ENCODE results near the gene SYNM. TPM values are rescaled to one million over a fixed set of nuclear protein-coding genes. Genes with fewer than 3 reads are reported as not detected.
A peak's percentile ranks its signal among the peaks of the same experiment; 100 is the strongest.

SYNM gene
- total and polyA plus RNA-seq, 4 donors, result 42.6 to 103 (median 63.8) TPM

GRCh38 chr15:99177679-99178078, 72.8 kb downstream of the SYNM start:
- no peak for ATAC-seq (ENCODE audit: low FRiP score)
- H3K9me3 ChIP-seq (ENCODE audit: control insufficient read depth, low read length), result no peaks in the 10 kb centered on the region
- no peaks in the 10 kb centered on the region for H3K36me3 ChIP-seq (ENCODE audit: control insufficient read depth in 1 of 2, insufficient read depth in 2 of 2, low read length in 1 of 2)
- H3K27me3 ChIP-seq (ENCODE audit: control insufficient read depth in 1 of 2, insufficient read depth in 2 of 2, low read length in 1 of 2), result no peaks in the 10 kb centered on the region
- no peak overlapping the region for H3K27ac ChIP-seq (ENCODE audit: low read depth in 1 of 2, low read length in 2 of 2)
- intact Hi-C loops (cut with DNase I), result loop anchor here in 1 of 2 donors (5.0 kb wide), 1 partner anchor 75 kb away; the partner anchor contains the start of gene LRRC28
- H3K4me1 ChIP-seq (ENCODE audit: control insufficient read depth in 1 of 2, insufficient read depth in 2 of 2, low read length in 2 of 2), result peaks cover 0 to 7% of the 10 kb centered on the region in 2 donors
- H3K4me3 ChIP-seq (ENCODE audit: low read length in 2 of 2), result no peak overlapping the region
- 87 to 93% methylated on average over 2 of the region's 2 CpGs for WGBS, 2 donors
- DNase-seq, result no peak

DNA sequence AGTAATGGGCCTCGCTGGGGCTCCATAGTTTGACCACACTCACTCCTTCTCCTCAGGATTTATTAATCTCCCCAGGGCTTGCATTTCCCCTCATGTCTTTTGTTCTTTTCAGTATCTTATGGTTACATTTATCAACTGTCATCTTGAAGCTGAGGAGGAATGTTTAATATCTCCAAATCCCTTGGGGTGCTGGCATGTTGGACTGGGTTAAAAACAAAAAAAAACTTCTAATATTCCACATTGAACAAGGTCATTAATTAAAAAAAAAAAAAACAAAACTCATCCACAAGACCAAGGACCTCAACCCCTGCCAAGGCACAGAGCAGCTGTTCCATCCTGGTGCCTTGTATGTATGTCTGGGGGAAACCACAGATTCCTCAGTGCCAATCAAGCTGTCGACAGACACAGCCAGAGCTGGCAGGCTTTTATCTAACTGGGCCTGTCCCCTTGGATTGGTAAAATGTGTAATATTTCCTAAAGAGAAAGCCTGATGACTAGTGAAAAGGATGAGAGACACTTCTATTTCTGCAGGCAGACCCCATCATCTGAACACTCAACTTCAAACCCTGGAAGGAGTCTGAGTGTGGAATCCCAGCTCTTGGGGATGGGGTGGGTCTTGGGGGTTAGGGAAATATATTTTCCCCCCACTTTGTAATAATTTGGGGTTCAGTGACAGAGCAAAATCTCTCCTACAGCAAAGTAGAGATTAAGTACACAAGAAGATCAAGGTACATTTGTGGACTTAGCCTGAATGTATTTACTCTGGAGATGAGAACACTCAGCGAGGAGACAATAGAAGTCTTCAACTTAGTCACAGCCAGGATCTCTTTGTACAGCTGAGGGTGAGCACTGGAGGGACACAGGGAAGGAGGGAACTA, 75.4 kb downstream of the SYNM start:
- intact Hi-C loops (cut with DNase I), result loop anchor here in 1 of 2 donors (2.0 kb wide), 1 partner anchor 56 kb away; no protein-coding TSS in a partner anchor
- ATAC-seq (ENCODE audit: low FRiP score), result no peak
- Histone ChIP-seq H3K27me3 (ENCODE audit: control insufficient read depth in 1 of 2, insufficient read depth in 2 of 2, low read length in 1 of 2) (no peaks in the 10 kb centered on the region), H3K36me3 (ENCODE audit: control insufficient read depth in 1 of 2, insufficient read depth in 2 of 2, low read length in 1 of 2) (no peaks in the 10 kb centered on the region), H3K4me3 (ENCODE audit: low read length in 2 of 2) (no peak overlapping the region), H3K27ac (ENCODE audit: low read depth in 1 of 2, low read length in 2 of 2) (peak overlapping the region; percentile 34 to 49), H3K4me1 (ENCODE audit: control insufficient read depth in 1 of 2, insufficient read depth in 2 of 2, low read length in 2 of 2) (no peaks in the 10 kb centered on the region), H3K9me3 (ENCODE audit: control insufficient read depth, low read length) (no peaks in the 10 kb centered on the region)
- no peak for DNase-seq
- WGBS, 2 donors, result 65 to 66% methylated on average over 3 of the region's 3 CpGs

GRCh38 chr15:99180964-99181306, 76.1 kb downstream of the SYNM start:
- H3K27me3 ChIP-seq (ENCODE audit: control insufficient read depth in 1 of 2, insufficient read depth in 2 of 2, low read length in 1 of 2), result no peaks in the 10 kb centered on the region
- H3K27ac ChIP-seq (ENCODE audit: low read depth in 1 of 2, low read length in 2 of 2), result peak overlapping the region; percentile 49 to 91
- 93 to 96% methylated on average over 2 of the region's 2 CpGs for WGBS, 2 donors
- H3K36me3 ChIP-seq (ENCODE audit: control insufficient read depth in 1 of 2, insufficient read depth in 2 of 2, low read length in 1 of 2), result no peaks in the 10 kb centered on the region
- no peak overlapping the region for H3K4me3 ChIP-seq (ENCODE audit: low read length in 2 of 2)
- H3K9me3 ChIP-seq (ENCODE audit: control insufficient read depth, low read length), result no peaks in the 10 kb centered on the region
- intact Hi-C loops (cut with DNase I), result loop anchor here in 1 of 2 donors (2.0 kb wide), 1 partner anchor 56 kb away; no protein-coding TSS in a partner anchor
- ATAC-seq (ENCODE audit: low FRiP score) (no peak), DNase-seq (no peak)
- H3K4me1 ChIP-seq (ENCODE audit: control insufficient read depth in 1 of 2, insufficient read depth in 2 of 2, low read length in 2 of 2), result no peaks in the 10 kb centered on the region

- peak overlapping the region; percentile 16 to 91 for H3K27ac ChIP-seq (ENCODE audit: low read depth in 1 of 2, low read length in 2 of 2)
- no peaks in the 10 kb centered on the region for H3K36me3 ChIP-seq (ENCODE audit: control insufficient read depth in 1 of 2, insufficient read depth in 2 of 2, low read length in 1 of 2)
- H3K4me3 ChIP-seq (ENCODE audit: low read length in 2 of 2), result no peak overlapping the region
- no peaks in the 10 kb centered on the region for H3K27me3 ChIP-seq (ENCODE audit: control insufficient read depth in 1 of 2, insufficient read depth in 2 of 2, low read length in 1 of 2)
- H3K4me1 ChIP-seq (ENCODE audit: control insufficient read depth in 1 of 2, insufficient read depth in 2 of 2, low read length in 2 of 2), result no peaks in the 10 kb centered on the region
- H3K9me3 ChIP-seq (ENCODE audit: control insufficient read depth, low read length), result no peaks in the 10 kb centered on the region
- ATAC-seq (ENCODE audit: low FRiP score) (peak; percentile 86), DNase-seq (peak in 1 of 2 donors; percentile 80)
- WGBS, 2 donors, result 1 to 2% methylated on average over 4 of the region's 4 CpGs
- intact Hi-C loops (cut with DNase I), result loop anchor here in 1 of 2 donors (2.0 kb wide), 1 partner anchor 57 kb away; no protein-coding TSS in a partner anchor
Observed at GRCh38 chr15:99181545-99181971, 76.7 kb downstream of the SYNM start.

DNA sequence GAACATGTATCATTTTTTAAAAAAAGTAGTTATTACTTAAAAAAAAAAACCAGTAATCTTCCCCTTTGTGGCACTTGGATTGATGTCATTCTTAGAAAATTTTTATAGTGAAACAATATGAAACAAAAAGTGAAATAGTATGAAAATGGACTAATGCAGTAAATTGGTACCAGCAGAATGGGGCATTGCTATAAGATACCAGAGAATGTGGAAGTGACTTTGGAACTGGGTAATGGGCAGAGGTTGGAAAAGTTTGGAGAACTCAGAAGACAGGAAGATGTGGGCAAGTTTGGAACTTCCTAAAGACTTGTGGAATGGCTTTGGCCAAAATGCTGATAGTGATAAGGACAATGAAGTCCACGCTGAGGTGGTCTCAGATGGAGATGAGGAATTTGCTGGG, 77.9 kb downstream of the SYNM start:
- Histone ChIP-seq H3K36me3 (ENCODE audit: control insufficient read depth in 1 of 2, insufficient read depth in 2 of 2, low read length in 1 of 2) (no peaks in the 10 kb centered on the region), H3K4me3 (ENCODE audit: low read length in 2 of 2) (no peak overlapping the region), H3K9me3 (ENCODE audit: control insufficient read depth, low read length) (no peaks in the 10 kb centered on the region), H3K27ac (ENCODE audit: low read depth in 1 of 2, low read length in 2 of 2) (no peak overlapping the region), H3K27me3 (ENCODE audit: control insufficient read depth in 1 of 2, insufficient read depth in 2 of 2, low read length in 1 of 2) (no peaks in the 10 kb centered on the region), H3K4me1 (ENCODE audit: control insufficient read depth in 1 of 2, insufficient read depth in 2 of 2, low read length in 2 of 2) (no peaks in the 10 kb centered on the region)
- ATAC-seq (ENCODE audit: low FRiP score), result no peak
- intact Hi-C loops (cut with DNase I), result no loop called here
- DNase-seq, result no peak
- WGBS, 2 donors, result 80 to 85% methylated on average over 1 of the region's 1 CpG

Other genes starting within 250 kb of the SYNM start
- under 1 TPM; 0.51 to 0.84 TPM for gene PGPEP1L, start 97.3 kb upstream of the SYNM start, total RNA-seq
- 1 to 10 TPM; 1.7 to 2.3 TPM for gene PGPEP1L, start 97.3 kb upstream of the SYNM start, polyA plus RNA-seq
- 10 to 100 TPM; 28.2 to 33.6 TPM for gene TTC23, start 144.5 kb downstream of the SYNM start, total RNA-seq
- 10 to 100 TPM in 1 of 2 donors, 1 to 10 TPM in 1; 8.3 to 12.3 TPM for gene TTC23, start 144.5 kb downstream of the SYNM start, polyA plus RNA-seq
- 10 to 100 TPM; 22.7 to 27.5 TPM for gene LRRC28, start 146.4 kb downstream of the SYNM start, total RNA-seq
- gene LRRC28, start 146.4 kb downstream of the SYNM start, polyA plus RNA-seq, result 10 to 100 TPM; 14.5 to 16.6 TPM

Data from aorta (tissue), 5 donors.